Measurements from ENCODE around the gene IGF2R.
"Not testable (repeated sequence)": the region's sequence is repeated elsewhere in the genome, so short reads cannot be mapped to it uniquely, and the experiment has no call there.

Gene IGF2R

DNA sequence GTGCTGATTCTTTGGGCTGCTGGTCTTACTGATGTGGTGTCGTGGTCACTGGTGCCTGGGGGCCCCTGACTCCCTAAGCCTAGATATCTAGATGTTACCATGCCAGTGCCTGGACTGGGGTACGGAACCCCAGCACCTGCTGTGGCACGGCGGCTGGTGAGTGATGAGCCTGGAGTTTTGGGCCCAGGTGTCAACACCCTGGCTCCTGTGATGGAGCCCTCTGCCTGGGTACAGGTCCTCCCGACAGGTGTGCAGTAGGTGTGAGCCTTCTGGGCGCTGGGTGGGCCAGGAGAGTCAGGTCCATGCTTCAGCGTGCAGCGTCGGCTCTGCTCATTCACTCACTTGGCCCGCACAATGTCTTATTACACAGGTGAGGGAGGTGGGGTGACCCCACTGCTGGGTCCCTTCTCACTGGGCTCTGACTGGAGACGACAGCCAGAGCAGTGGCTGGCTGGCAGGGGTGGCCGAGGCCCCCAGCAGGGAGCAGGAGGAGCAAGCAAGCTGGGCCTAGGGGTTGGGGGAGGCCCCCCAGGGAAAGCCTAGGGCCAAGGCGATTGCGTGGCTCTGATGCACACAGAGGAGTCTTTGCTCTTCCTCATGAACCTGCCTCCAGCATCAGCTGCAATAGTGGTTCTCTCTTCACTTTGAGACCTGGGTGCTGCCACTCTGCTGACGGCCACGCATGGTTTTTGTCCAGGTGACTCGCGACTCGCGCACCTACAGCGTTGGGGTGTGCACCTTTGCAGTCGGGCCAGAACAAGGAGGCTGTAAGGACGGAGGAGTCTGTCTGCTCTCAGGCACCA lies 110.2 kb downstream of the IGF2R start:
- Mint-ChIP-seq H3K27ac (no peak overlapping the region), H3K9me3 (no peaks in the 10 kb centered on the region), H3K36me3 (ENCODE audit: low read depth) (peaks cover 50% of the 10 kb centered on the region), H3K4me3 (no peak overlapping the region), H3K27me3 (ENCODE audit: low read depth) (no peaks in the 10 kb centered on the region), H3K4me1 (ENCODE audit: low read depth) (peaks cover 4% of the 10 kb centered on the region)

DNA sequence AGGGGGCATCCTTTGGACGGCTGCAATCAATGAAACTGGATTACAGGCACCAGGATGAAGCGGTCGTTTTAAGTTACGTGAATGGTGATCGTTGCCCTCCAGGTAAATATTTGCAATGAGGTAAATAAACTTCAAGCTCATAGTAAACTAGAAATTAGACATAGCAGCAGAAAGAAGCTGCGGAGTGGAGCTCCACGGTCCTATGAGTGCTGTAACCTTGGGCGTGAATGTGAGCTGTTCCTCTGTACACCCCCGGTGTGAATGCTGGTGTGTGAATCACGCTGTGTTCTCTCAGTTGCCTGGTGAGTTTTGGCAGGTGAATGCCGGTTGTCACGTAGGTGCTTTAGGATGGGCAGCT lies 110.8 kb downstream of the IGF2R start:
- H3K27ac Mint-ChIP-seq, result no peak overlapping the region

DNA sequence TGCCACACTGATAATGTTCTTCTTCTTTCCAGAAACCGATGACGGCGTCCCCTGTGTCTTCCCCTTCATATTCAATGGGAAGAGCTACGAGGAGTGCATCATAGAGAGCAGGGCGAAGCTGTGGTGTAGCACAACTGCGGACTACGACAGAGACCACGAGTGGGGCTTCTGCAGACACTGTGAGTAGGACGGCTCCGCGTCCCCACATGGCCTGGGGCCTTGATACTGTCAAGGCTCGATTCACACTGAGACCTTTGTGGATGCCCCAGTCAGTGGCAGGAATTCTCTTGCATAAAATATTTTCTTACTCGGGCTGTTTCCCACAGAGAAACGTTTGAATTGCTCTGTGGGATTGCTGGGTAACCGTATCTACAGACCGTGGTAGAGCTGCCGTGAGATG lies 111.2 kb downstream of the IGF2R start:
- Mint-ChIP-seq H3K27ac (no peak overlapping the region), H3K36me3 (ENCODE audit: low read depth) (peaks cover 46% of the 10 kb centered on the region), H3K9me3 (no peaks in the 10 kb centered on the region), H3K27me3 (ENCODE audit: low read depth) (no peaks in the 10 kb centered on the region), H3K4me3 (no peak overlapping the region), H3K4me1 (ENCODE audit: low read depth) (peaks cover 4% of the 10 kb centered on the region)

More for the DNA sequence above, 110.8 kb downstream of the IGF2R start:
- H3K4me3 Mint-ChIP-seq, result no peak overlapping the region
- H3K9me3 Mint-ChIP-seq, result no peaks in the 10 kb centered on the region
- H3K36me3 Mint-ChIP-seq (ENCODE audit: low read depth), result peaks cover 48% of the 10 kb centered on the region
- no peaks in the 10 kb centered on the region for H3K27me3 Mint-ChIP-seq (ENCODE audit: low read depth)
- H3K4me1 Mint-ChIP-seq (ENCODE audit: low read depth), result peaks cover 4% of the 10 kb centered on the region

DNA sequence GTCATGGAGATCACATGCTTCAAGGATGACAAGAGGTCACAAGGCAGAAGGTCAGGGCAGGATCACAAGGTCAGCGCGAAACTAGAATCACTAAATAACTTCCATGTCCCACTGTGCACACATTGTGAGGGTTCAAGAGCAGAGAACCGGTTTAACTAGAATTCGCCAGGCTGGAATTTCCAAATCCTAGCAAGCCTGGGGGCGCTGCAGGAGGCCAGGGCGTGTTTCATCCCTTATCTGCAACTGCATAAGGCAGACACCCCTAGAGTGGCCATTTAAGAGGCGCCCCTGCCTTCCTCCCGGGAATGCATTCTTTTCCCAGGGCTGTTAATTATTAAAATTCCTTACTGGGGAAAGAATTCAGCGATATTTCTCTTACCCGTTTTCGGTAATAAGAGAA lies 112.5 kb downstream of the IGF2R start:
- H3K4me1 Mint-ChIP-seq (ENCODE audit: low read depth), result peaks cover 8% of the 10 kb centered on the region
- H3K27ac Mint-ChIP-seq, result no peak overlapping the region
- no peaks in the 10 kb centered on the region for H3K9me3 Mint-ChIP-seq
- H3K4me3 Mint-ChIP-seq, result no peak overlapping the region
- H3K27me3 Mint-ChIP-seq (ENCODE audit: low read depth), result no peaks in the 10 kb centered on the region
- peaks cover 55% of the 10 kb centered on the region for H3K36me3 Mint-ChIP-seq (ENCODE audit: low read depth)

DNA sequence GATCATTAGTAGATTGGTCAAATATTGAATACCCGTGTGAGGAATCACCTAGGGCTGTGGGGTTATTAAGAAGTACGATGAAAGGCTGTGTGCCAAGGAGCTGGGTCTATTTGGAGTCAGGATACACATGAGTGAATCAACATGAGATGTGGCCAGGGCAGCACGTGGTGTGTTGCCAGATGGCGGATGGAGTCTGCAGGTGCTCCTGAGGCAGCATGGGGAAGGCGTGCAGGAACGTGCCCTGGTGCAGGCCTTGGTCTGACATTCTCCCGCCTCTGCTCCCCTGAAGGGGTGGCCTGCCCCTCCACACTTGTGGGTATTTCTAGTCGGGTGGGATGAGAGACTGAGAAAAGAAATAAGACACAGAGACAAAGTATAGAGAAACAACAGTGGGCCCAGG lies 113.7 kb downstream of the IGF2R start:
- H3K9me3 Mint-ChIP-seq, result no peaks in the 10 kb centered on the region
- H3K27ac Mint-ChIP-seq, result no peak overlapping the region
- no peaks in the 10 kb centered on the region for H3K27me3 Mint-ChIP-seq (ENCODE audit: low read depth)
- no peak overlapping the region for H3K4me3 Mint-ChIP-seq
- H3K4me1 Mint-ChIP-seq (ENCODE audit: low read depth), result peaks cover 8% of the 10 kb centered on the region
- peaks cover 51% of the 10 kb centered on the region for H3K36me3 Mint-ChIP-seq (ENCODE audit: low read depth)

DNA sequence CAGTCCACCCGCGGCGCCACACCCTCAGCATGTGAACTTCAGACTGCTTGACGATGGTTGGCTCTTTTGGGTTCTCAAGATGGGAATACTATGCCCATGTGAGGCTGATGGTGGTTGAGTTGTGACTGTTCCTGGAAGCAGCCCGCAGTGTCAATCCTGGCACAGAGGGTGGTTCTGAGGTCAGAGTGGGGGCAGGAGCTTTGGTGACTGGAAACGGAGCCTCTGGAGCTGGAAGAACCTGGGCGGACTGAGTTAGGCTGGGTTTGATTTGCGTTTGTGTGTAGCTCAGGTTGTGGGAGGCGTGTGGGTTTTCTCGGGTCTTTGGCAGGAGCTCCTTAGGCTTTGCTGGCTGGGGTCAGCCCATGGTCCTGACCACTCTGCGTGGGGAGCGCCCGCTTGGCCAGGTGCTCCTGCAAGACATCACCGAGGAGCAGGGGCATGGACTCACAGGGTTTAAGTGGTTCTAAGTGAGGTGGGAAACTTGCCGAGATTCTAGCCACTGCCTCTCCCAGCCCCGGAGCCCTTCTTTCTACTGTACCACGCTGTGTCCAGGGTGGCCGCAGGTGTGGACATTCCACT lies 115.4 kb downstream of the IGF2R start:
- H3K4me1 Mint-ChIP-seq (ENCODE audit: low read depth), result peaks cover 8% of the 10 kb centered on the region
- no peaks in the 10 kb centered on the region for H3K9me3 Mint-ChIP-seq
- H3K36me3 Mint-ChIP-seq (ENCODE audit: low read depth), result peaks cover 56% of the 10 kb centered on the region
- H3K4me3 Mint-ChIP-seq, result no peak overlapping the region
- no peaks in the 10 kb centered on the region for H3K27me3 Mint-ChIP-seq (ENCODE audit: low read depth)
- no peak overlapping the region for H3K27ac Mint-ChIP-seq

DNA sequence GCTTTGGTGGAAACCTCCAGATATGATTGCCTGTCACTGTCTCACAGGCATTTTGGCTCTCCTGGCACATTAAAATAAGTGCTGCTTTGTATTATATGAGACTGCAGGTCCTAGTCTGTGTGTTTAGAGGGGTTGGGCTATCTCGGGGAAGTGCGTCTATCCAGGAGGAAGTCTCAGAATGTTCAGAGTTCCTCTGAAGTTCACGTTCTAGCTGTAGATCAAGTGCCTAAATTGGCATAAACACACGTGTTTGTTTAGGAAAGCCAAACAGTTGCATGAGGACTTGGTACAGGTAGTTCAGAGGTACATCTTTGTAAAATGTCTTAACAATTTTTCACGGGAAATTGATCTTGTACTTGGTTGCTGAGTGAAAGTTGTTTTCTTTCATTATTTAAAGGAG lies 116.3 kb downstream of the IGF2R start:
- peaks cover 8% of the 10 kb centered on the region for H3K4me1 Mint-ChIP-seq (ENCODE audit: low read depth)

DNA sequence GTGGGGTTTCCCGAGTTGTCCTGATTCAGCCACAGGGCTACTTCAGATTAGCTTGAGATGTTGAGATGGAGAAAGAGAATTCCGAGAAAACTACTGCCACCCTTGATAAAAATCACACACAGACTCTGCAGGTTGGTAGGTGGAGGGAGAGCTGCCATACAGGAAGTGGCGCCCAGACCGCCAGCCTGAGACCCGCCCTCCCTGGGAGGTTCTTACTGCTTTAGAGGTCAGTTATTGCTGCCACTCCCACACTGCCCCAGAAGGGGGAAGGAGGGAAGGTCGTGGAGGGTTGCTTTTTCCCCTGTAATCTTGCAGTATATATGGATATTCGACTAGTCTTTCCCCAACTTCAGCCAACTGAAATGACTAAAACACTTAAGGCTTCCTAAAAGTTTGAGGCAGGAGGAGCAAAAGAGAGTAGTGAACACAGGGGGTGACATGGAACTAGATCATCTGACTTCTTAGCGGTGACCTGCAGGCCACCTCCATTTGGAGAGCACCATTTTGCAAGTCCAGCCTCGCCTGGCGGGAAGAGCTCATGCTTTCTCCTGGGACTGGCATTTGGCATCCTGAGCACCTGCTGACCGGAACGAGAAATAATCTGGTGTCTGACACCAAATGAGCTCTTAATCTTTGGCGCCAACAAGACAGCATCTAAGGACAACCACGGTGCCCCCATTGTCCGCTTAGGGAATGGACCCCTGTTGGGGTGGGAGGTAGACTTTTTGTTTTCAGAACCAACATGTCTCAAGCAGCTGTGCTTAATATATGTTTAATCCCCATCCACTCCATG lies 117.0 kb downstream of the IGF2R start:
- H3K27ac Mint-ChIP-seq, result peak overlapping the region; percentile 3
- peaks cover 6% of the 10 kb centered on the region for H3K4me1 Mint-ChIP-seq (ENCODE audit: low read depth)
- no peaks in the 10 kb centered on the region for H3K27me3 Mint-ChIP-seq (ENCODE audit: low read depth)
- H3K36me3 Mint-ChIP-seq (ENCODE audit: low read depth), result peaks cover 54% of the 10 kb centered on the region
- no peaks in the 10 kb centered on the region for H3K9me3 Mint-ChIP-seq
- no peak overlapping the region for H3K4me3 Mint-ChIP-seq

More for the DNA sequence above, 116.3 kb downstream of the IGF2R start:
- Mint-ChIP-seq H3K4me3 (no peak overlapping the region), H3K36me3 (ENCODE audit: low read depth) (peaks cover 55% of the 10 kb centered on the region), H3K9me3 (no peaks in the 10 kb centered on the region), H3K27me3 (ENCODE audit: low read depth) (no peaks in the 10 kb centered on the region), H3K27ac (no peak overlapping the region)

DNA sequence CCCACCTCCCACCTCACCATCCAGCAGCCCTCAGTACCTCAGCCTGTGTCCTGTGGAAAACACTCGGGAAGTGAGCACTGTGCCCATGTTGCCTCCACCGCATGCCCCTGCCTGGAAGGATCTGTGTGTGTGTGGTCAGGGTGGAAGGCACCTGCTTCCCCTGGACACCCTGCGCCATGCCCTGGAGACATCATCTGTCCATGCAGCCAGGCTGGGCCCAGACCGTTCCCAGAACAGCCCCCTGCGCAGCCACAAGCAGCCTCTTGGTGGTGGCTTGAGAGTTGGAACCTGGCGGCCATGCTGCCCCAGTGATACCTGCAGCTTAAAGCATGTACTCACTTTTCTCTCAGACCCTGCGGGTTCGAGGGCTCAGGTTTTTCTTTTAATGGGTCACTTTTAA lies 117.9 kb downstream of the IGF2R start:
- H3K27me3 Mint-ChIP-seq (ENCODE audit: low read depth), result no peaks in the 10 kb centered on the region
- H3K4me1 Mint-ChIP-seq (ENCODE audit: low read depth), result peaks cover 6% of the 10 kb centered on the region
- H3K27ac Mint-ChIP-seq, result no peak overlapping the region
- no peak overlapping the region for H3K4me3 Mint-ChIP-seq
- peaks cover 55% of the 10 kb centered on the region for H3K36me3 Mint-ChIP-seq (ENCODE audit: low read depth)
- H3K9me3 Mint-ChIP-seq, result no peaks in the 10 kb centered on the region

DNA sequence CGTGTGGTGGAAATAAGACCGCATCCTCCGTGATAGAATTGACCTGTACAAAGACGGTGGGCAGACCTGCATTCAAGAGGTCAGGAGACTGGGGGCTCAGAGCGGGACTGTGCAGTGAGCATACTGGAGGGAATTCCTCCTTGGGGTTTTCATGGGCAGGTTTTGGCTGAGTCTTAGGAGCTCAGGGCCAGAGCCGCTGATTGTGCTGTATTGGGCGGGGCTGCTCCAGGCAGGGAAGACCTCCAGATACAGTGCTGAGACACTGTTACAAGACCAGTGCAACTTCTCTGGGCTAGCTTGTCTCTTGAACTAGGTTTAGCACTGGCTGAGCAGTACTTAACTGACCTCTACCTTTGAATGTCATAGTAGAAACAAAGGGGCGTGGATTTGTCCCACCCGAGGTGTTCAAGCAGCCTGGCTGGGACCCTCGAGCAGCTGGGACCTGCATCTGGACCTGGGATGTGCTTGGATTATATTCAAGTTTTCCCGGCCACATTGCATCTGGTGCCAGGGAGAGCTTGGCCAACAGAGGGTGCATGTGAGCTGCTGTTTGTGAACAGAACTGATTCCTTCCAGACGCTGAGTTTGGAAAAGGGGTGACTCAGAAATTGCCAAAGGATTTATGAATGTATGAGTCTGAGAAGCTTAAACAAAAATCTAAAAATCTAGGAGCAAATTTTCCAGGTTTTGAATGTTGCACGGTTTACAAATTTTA lies 119.3 kb downstream of the IGF2R start:
- peaks cover 49% of the 10 kb centered on the region for H3K36me3 Mint-ChIP-seq (ENCODE audit: low read depth)
- H3K27ac Mint-ChIP-seq, result no peak overlapping the region

DNA sequence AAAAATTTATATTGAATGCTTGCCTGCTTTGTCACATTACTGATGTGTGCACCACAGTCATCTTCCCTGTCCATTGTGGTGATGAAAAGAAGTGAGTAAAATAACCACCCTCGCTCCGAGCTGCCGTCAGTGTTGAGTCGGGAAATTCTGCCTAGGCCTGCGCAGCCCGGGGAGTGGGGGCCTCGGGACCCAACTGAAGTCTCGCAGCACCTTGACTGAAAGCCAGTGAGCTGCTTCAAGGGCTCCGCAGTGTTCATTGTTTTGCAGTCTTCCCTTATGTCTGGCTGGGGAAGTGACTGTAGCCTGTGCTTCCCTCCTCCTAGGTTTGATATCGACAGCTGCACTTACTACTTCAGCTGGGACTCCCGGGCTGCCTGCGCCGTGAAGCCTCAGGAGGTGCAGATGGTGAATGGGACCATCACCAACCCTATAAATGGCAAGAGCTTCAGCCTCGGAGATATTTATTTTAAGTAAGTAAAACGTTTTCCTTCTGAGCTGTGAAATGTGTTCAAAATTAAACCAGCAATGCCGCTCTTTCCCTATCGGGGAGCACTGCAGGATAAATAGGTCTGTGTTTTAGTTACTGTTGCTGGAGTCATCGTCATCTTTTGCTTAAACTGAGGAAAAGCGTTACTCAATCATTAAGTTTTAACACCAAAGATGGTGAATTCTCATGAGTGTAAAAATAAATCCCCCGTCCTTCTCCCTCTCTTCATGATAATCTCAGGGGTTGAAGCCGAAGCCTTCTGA lies 120.1 kb downstream of the IGF2R start:
- H3K4me1 Mint-ChIP-seq (ENCODE audit: low read depth), result peaks cover 4% of the 10 kb centered on the region
- H3K27ac Mint-ChIP-seq, result no peak overlapping the region
- H3K36me3 Mint-ChIP-seq (ENCODE audit: low read depth), result peaks cover 46% of the 10 kb centered on the region
- H3K4me3 Mint-ChIP-seq, result no peak overlapping the region
- H3K9me3 Mint-ChIP-seq, result no peaks in the 10 kb centered on the region
- no peaks in the 10 kb centered on the region for H3K27me3 Mint-ChIP-seq (ENCODE audit: low read depth)

More for the DNA sequence above, 119.3 kb downstream of the IGF2R start:
- Mint-ChIP-seq H3K4me3 (no peak overlapping the region), H3K4me1 (ENCODE audit: low read depth) (peaks cover 6% of the 10 kb centered on the region), H3K27me3 (ENCODE audit: low read depth) (no peaks in the 10 kb centered on the region), H3K9me3 (no peaks in the 10 kb centered on the region)

DNA sequence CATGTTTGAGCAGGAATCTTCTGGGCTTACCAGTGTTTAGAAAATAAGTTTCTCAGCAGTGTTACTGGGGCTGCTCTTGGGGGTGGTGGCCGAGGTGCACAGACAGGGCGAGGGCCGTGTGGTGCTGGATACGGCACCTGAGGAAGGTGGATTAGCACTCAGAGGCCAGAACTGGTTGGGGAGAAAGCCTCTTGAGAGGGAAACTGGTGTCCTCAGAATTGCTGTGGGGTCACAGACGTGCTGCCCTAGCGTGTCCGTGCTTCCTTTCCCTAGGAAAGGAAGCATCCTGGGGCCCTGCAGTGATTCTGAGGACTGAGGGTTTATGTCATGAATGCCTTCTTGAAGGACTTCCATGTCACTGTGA lies 120.6 kb downstream of the IGF2R start:
- Mint-ChIP-seq H3K27ac (no peak overlapping the region), H3K9me3 (no peaks in the 10 kb centered on the region)

DNA sequence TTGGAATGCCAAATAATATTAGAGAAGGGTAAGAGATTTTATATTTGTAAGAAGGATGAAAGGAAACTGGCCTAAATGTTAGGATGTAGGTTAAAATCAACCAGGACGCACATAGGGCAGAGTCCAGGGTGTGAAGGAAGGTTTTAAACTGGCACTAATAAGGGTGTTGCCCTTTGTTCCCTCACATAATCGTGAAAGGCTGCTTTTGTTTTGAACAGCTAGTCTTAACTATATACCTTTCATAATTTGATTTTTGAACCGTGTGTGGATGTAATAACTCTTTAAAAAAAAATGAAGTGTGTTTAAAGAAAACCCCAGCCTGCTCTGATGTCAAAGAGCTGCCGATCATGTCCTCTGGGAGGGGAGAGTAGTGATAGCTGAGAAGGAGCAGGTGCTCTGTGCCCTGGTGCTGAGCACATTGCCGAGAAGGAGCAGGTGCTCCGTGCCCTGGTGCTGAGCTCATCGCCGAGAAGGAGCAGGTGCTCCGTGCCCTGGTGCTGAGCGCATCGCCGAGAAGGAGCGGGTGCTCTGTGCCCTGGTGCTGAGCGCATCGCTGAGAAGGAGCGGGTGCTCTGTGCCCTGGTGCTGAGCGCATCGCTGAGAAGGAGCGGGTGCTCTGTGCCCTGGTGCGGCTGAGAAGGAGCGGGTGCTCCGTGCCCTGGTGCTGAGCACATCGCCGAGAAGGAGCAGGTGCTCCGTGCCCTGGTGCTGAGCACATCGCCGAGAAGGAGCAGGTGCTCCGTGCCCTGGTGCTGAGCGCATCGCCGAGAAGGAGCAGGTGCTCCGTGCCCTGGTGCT lies 121.8 kb downstream of the IGF2R start:
- H3K4me1 Mint-ChIP-seq (ENCODE audit: low read depth); H3K27ac Mint-ChIP-seq; H3K9me3 Mint-ChIP-seq; H3K4me3 Mint-ChIP-seq; H3K27me3 Mint-ChIP-seq (ENCODE audit: low read depth): not testable (repeated sequence)
- H3K36me3 Mint-ChIP-seq (ENCODE audit: low read depth), result peaks cover 47% of the 10 kb centered on the region

More for the DNA sequence above, 120.6 kb downstream of the IGF2R start:
- no peak overlapping the region for H3K4me3 Mint-ChIP-seq
- peaks cover 48% of the 10 kb centered on the region for H3K36me3 Mint-ChIP-seq (ENCODE audit: low read depth)
- no peaks in the 10 kb centered on the region for H3K27me3 Mint-ChIP-seq (ENCODE audit: low read depth)
- H3K4me1 Mint-ChIP-seq (ENCODE audit: low read depth), result peaks cover 5% of the 10 kb centered on the region
